AG08395 (cell line): ENCODE results near the gene HES6.

Source experiments
- DNase-seq: peaks from one replicate; pipeline ENCODE4 v3.0.0; 2012; ENCODE audit warnings: mixed read lengths, low spot score

HES6 gene

GRCh38 chr2:238254095-238254723 lies 14.4 kb upstream of the HES6 start:
- DNase-seq, result no peak

- DNase-seq, result no peak
Observed at GRCh38 chr2:238252766-238253630, 13.2 kb upstream of the HES6 start.

GRCh38 chr2:238251986-238252385 lies 12.1 kb upstream of the HES6 start:
- DNase-seq, result no peak

- DNase-seq, result no peak
Observed at GRCh38 chr2:238251331-238251730, 11.5 kb upstream of the HES6 start.

GRCh38 chr2:238250896-238251295 lies 11.1 kb upstream of the HES6 start:
- no peak for DNase-seq

- no peak for DNase-seq
Observed at GRCh38 chr2:238247841-238248453, 8.1 kb upstream of the HES6 start.

- no peak for DNase-seq
Observed at GRCh38 chr2:238247002-238247822, 7.4 kb upstream of the HES6 start.

GRCh38 chr2:238244151-238244550 lies 4.3 kb upstream of the HES6 start:
- no peak for DNase-seq

- DNase-seq, result no peak
Observed at GRCh38 chr2:238243496-238244076, 3.7 kb upstream of the HES6 start.

- no peak for DNase-seq
Observed at GRCh38 chr2:238242731-238243495, 3.1 kb upstream of the HES6 start.

- no peak for DNase-seq
Observed at GRCh38 chr2:238241970-238242369, 2.1 kb upstream of the HES6 start.

- DNase-seq, result no peak
Observed at GRCh38 chr2:238240757-238241711, 1.2 kb upstream of the HES6 start.

- no peak for DNase-seq
Observed at GRCh38 chr2:238239543-238239862, 335 bp downstream of the HES6 start.

- no peak for DNase-seq
Observed at GRCh38 chr2:238238766-238239542, 884 bp downstream of the HES6 start.

- DNase-seq, result no peak
Observed at GRCh38 chr2:238238311-238238765, 1.5 kb downstream of the HES6 start.

GRCh38 chr2:238237431-238238135 lies 2.3 kb downstream of the HES6 start:
- DNase-seq, result no peak

- no peak for DNase-seq
Observed at GRCh38 chr2:238236571-238236970, 3.3 kb downstream of the HES6 start.

- DNase-seq, result no peak
Observed at GRCh38 chr2:238235856-238236255, 4.0 kb downstream of the HES6 start.

- DNase-seq, result peak; percentile 31
Observed at GRCh38 chr2:238235331-238235732, 4.5 kb downstream of the HES6 start.
